NCI-H2196 (cell line): ENCODE measurements around the gene IGSF22.
A peak's percentile ranks its signal among the peaks of the same experiment; 100 is the strongest.
"Not testable (repeated sequence)": the region's sequence is repeated elsewhere in the genome, so short reads cannot be mapped to it uniquely, and the experiment has no call there.

Experiments used
- DNase-seq: peaks from one replicate; lab custom pipeline; 2025; ENCODE audit not compliant: unreplicated experiment; lab: John Stamatoyannopoulos, UW

The IGSF22 gene

DNA sequence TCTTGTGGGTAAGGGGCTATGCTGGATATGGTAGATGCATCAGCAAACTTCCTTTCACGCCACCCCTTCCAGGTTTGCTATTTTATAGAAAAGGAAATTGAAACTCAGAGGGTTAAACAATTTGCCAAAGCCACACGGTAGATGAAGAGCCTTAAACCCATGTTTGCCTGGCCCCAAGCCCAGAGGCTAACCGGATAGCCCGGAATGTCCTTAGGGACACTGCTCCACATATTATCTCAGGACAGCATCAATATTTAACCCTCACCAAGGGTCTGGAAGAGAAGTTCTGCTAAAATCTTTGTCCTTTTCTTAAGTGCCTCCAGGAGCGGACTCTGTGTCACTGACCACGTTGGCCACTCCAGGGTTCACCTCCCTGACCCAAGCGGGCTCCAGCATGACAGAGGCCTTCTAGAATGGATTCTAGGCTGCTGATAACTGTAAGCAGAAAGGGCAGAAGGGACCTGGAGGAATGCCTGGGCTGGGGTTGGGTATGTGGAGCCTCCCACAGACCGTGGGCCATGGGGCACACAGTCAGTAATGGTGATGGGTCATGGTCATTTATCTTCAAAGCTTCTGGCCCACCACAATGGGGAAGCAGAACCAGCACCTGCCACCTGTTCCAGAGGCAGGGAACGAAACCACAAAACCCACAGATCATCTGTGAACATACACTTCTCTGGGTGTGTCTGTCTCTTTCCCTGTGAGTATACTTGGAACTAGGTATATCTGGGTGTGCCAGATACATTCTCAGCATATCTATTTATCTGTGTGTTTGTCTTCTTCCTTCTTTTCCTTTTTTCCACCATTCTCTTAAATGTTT, 32.8 kb downstream of the IGSF22 start:
- DNase-seq, result peak; percentile 32

DNA sequence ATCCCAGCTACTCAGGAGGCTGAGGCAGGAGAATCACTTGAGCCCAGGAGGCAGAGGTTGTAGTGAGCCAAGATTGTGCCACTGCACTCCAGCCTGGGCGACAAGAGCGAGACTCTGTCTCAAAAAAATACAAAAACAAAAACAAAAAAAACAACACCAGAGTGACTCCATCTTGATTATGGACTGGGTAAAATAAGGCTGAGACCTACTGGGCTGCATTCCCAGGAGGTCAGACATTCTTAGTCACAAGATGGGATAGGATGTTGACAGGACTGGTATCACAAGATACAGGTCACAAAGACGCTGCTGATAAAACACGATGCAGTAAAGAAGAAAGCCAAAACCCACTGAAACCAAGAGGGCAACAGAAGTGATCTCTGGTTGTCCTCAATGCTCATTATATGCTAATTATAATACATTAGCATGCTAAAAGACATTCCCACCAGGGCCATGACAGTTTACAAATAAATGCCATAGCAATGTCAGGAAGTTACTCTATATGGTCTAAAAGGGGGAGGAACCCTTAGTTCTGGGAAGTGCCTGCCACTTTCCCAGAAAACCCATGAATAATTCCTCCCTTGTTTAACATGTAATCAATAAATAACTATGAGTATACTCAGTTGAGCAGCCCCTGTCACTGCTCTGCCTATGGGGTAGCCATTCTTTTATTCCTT, 34.4 kb downstream of the IGSF22 start:
- not testable (repeated sequence) for DNase-seq

DNA sequence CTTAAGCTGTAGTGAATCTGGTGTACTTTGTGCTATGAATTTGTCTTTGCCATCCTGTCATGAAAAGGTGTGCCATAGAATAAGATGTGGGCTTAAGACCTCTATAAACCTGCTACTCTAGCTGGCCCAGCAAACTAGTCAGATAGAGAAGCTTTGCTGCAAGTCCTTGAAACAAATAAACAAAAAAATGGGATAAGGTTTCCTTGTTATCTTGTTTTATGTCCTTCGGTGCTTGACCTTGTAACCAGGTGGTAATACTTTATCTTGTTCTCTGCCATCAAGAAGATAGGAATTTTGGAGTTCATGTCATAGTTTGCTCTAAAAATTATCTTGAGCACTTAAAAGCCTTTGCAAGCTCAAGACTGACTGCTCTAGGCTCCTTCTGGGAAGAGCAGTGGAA, 41.7 kb downstream of the IGSF22 start:
- DNase-seq, result no peak

DNA sequence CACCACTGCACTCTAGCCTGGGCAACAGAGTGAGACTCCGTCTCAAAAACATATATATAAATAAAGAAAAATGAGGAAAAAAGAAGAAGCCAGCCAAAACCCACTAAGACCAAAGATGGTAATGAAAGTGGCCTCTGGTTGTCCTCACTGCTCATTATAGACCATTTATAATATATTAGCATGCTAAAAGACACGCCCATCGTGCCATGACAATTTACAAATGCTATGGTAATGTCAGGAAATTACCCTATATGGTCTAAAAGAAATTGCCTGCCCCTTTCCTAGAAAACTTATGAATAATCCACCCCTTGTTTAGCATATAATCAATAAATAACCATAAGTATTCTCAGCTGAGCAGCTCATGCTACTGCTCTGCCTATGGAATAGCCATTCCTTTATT, 43.5 kb downstream of the IGSF22 start:
- no peak for DNase-seq

DNA sequence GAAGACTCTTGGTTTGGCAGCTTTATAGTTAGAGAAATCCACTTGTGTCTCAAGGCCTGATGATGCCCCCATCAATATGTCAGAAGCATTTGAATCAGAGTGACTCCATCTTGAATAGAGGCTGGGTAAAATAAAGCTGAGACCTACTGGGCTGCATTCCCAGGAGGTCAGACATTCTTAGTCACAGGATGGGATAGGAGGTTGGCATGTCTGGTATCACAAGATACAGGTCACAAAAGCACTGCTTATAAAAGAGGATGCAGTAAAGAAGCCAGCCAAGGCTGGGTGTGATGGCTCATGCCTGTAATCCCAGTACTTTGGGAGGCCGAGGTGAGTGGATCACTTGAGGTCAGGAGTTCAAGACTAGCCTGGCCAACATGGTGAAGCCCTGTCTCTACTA, 44.0 kb downstream of the IGSF22 start:
- not testable (repeated sequence) for DNase-seq

DNA sequence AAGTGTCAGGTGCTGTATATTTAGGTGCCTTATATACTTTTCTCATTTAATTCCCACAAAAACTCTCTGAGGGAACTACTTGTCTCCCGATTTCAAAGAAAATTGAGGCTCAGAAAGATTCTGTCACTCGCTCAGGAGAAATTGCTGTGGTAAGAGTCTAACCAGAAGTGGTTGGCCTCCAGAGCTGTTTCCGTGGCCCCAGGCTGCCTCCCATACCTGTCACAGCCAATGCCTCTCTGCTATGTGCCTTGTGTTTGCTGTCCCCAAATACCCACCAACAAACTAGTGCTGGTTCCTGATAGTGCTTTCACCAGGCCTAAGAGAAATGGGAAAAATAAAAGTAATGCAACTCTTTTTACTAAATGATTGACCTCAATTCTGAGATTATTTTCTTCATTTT, 48.4 kb downstream of the IGSF22 start:
- no peak for DNase-seq

DNA sequence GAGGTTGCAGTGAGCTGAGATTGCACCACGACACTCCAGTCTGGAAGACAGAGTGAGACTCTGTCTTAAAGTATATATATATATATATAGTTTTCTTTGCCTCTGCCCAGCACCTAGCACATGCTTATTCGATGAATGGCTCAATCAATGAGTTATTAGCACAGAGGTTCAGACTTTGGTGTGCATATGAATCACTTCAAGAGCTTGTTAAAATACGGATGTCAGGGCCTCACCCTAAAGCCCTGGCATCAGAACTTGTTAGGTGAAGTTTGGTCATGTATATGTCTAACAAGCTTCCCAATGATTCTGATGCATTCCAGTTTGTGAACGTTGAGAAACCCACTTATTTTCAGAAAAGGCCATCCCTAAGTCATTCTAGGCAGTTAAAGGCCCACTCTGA, 49.2 kb downstream of the IGSF22 start:
- DNase-seq, result no peak

DNA sequence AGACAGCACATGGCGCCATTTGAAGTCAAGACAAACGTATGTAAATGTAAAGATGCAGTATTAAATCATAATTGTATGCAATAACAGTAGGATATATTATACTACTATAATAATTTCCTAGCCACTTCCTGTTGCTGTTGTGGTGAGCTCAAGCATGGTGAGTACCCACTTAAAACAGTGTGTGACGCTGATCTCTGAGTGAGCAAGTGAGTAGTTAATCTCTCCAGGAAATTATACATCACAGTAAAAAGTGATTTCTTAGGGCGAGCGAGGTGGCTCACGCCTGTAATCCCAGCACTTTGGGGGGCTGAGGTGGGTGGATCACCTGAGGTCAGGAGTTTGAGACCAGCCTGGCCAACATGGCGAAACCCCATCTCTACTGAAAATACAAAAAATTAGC, 53.8 kb downstream of the IGSF22 start:
- not testable (repeated sequence) for DNase-seq

DNA sequence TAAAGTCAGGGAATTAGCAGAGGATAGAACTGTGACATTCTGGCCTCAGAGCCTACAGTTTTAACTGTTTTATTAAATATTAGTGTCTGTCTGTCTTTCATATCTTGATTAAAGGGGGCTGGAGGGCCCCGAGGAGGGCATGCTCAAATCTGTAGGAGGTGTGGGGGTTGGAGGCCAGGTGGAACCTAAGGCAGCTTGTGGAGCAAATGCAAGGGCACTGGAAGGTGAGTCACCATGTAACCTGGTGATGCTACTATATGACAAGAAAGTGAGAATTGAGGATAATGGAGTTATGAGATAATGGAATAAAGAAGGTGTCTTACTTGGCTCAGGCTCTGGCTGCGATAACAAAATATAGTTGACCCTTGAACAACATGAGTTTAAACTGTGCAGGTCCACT, 54.7 kb downstream of the IGSF22 start:
- no peak for DNase-seq

DNA sequence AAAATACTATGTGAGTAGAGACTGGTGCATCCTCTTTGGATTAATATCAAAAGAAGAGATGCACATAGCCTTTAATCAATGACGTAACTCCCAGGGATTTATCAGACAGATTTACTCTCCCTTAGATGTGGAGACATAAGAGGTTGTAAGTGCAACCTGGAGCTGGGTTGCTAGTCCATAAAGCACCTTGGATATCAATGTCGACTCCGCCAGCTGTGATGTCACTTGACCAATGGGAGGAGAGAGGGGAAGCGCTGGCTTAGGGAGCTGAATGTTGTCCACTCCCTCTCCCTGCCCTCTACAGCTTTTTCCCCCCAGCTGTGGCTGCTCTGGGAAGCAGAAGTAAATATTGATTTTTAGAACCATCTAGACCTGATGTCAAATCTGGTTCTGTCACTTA, 56.3 kb downstream of the IGSF22 start:
- DNase-seq, result peak; percentile 39

DNA sequence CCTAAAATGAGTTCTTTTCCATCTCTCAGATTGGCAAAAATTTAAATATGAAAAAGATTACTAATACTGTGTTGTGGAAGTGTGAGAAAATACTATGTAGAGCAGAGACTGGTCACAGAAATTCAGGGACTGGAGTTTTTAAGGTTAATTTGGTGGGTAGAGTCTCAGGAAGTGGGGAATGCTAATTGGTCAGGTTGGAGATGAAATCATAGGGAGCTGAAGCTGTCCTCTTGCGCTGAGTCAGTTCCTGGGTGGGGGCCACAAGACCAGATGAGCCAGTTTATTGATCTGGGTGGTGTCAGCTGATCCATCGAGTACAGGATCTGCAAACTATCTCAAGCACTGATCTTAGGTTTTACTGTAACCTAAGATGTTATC, 56.8 kb downstream of the IGSF22 start:
- no peak for DNase-seq

DNA sequence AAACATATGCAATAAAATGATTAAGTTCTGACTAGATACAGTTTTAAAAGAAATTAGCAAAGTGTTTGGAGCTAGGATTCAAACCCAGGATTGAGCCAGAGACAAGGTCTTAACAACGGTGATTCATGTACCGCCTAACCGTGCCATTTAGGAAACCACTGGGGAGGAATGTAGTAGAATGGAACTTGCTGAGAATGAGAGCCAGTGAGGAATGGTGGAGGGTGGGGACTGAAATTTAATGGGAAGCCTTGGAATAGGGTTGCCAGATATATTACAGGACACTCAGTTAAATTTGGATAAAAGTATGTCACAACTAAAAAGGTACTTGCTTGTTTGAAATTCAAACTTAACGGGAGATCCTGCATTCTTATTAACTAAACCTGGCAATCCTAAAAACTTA, 57.9 kb downstream of the IGSF22 start:
- DNase-seq, result no peak

DNA sequence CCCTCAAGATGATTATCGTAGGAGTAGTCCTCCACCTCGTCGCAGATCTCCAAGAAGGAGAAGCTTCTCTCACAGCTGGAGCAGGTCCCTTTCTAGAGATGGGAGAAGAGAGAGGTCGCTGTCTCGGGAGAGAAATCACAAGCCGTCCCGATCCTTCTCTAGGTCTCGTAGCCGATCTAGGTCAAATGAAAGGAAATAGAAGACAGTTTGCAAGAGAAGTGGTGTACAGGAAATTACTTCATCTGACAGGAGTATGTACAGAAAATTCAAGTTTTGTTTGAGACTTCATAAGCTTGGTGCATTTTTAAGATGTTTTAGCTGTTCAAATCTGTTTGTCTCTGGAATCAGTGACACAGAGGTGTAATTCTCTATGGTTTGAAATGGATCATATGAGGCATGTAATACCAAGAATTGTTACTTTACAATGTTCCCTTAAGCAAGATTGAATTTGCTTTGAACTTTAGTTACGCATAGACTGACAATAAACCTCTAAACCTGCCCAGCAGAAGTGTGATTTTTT, 60.6 kb downstream of the IGSF22 start:
- DNase-seq, result not testable (repeated sequence)

DNA sequence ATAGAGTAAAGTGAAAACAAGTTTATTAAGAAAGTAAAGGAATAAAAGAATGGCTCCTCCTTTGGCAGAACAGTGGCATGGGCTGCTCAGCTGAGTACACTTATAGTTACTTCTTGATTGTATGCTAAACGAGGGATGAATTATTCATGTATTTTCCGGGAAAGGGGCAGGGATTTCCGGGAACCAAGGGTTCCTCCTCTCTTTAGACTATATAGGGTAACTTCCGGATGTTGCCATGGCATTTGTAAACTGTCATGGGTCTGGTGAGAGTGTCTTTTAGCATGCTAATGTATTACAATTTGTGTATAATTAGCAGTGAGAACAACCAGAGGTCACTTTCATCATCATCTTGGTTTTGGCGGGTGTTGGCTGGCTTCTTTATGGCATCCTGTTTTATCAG, 68.3 kb downstream of the IGSF22 start:
- DNase-seq, result no peak
